NCI-H2227 (cell line): ENCODE measurements around the gene GATA6.
A peak's percentile ranks its signal among the peaks of the same experiment; 100 is the strongest.

Experiments used
- DNase-seq: peaks from one replicate; lab custom pipeline; 2025; ENCODE audit not compliant: unreplicated experiment; lab: John Stamatoyannopoulos, UW

GATA6 gene

DNA sequence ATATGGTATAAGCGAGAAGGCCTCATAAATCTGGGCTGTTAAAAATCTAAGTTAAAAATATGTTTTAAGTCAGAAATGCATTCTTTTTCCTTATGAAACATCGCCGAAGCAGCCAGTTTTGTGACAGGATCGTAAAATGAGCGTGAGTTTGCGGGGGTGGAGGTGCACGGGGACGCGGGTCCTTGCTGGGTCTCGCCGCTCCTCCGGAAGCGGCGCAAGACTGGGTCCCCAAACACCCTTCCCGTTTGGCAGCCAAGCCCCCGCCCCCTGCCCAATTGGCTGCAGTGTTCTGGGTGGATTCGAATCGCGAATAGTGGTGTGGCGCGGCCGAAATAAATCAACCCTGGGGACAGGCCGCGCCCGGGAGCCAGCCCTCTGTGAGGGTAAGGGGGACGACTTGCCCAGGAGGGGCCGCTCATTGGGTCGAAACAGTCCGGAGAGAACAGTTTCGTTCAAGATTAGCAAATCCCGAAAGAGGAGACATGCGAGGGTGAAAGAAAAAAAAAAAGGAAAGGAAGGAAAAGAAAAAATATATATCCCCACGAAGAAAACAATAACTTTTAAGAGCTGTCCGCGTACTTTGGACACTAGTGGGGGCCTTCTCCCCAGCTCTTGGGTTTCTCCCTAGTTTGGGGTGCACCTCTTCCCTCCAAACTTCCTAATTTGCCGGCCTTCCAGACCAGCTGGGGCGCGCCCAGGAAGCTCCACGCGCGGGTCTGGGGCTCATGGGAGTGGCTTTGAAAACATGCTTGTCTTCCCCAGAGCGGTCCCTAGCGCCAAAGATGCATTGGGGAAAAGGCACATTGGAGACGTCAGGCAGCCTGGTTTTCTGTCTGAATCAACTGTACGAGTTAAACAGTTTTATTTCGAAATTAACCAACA, 3.1 kb upstream of the GATA6 start:
- DNase-seq: no peak

DNA sequence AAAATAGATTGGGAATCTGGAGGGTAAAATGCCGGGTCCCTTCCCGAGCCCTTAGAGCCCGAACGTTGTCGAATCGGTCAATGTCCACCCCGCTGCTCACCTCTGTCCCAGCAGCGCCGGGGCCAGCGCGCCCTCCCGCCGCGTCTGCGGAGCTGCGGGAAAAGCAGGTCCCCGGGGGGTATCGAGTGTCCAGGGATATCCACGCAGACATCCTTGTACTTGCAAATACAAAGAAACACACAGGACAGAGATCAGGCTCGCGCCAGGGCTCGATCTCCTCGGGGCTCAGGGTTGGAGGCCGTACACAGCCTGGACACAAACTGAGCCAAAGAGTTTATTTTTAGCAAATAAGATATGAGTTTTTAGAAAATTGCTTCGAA, 2.3 kb upstream of the GATA6 start:
- DNase-seq: no peak

DNA sequence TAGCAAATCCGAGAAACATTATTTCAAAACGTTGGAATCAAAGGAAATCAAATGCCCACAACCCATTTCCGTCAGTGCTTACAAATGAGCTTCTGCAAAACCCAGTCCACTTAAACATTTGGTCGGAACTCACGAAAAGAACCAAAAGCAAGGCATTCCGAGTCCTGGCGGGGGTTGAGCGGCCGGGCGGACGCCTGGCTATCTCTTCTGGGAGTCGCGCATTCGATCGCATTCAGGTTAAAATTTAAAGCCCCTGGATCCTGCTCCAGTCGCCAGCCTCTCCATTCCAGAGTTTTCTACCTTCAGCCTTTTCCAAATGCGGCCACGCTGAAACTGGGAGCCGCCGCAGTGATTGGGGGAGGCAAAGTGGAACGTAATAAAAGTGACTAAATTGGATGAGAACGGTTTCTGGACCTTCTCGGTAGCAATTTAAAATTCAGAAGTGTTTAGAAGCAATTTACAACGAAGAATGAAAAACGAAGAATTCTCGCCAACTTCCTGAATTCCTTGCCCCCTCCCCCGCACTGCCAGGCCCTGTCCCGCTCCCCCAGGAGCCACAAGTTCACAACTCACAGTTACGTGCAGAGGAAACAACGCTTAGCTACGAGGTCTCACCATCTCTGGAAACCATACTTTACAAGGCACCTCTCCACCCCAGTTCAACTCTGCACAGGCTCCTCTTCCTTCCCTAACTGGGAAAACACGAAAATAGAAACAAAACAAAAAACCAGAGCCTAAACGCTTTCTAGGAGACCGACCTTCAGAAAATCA, 1.7 kb upstream of the GATA6 start:
- peak; percentile 15 for DNase-seq

DNA sequence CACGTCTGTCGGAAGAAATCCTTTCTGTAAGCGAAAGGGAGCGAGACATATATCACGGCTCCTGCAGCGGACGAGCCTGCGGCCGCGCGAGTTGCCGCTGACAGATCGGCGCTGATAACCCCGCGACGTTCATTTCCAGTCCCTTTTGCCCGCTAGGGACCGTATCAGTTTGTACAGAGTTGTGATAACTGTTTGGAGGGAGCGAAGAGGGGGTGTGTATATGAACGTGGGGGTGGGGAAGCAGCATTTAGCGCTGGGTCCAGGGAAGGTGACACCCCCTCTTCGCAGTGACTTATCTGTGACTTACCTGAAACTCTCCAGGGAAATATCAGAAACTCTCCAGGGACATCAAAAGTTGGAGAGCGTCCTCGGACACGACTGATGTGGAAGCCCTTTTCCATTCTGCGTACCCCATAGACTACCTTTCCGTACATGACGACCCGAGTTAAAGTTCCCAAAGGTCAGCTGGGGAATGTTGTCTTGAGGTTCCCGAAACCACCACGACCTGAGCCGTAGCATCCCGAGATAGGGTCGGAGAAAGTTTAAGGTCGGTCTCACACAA, 948 bp upstream of the GATA6 start:
- peak; percentile 14 for DNase-seq

DNA sequence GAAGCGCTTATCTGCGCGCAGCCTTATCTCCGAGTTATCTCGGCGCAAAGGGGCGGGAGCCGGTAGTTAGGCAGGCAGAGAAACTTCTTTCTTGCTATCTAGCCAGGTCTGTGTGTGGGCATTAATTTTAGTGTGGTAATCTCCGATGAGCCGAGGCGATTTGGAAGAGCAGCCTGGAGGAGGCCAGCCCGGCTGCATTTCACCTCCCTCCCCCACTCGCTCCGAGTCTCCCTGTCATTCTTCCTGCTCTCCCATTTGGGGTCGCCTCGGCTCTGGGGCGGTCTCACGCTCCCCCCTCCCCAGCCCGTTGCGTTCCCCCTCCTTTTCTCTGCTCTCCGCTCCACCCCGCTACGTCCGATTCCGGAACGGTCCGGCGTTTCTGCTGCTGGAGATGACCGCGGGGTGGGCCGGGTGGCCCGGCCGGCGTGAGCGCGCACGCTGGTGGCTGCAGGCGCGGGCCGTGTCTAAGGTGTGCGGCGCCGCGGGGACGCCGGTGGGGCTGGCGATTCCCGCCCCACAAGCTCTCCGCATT, 566 bp downstream of the GATA6 start:
- peak; percentile 26 for DNase-seq

DNA sequence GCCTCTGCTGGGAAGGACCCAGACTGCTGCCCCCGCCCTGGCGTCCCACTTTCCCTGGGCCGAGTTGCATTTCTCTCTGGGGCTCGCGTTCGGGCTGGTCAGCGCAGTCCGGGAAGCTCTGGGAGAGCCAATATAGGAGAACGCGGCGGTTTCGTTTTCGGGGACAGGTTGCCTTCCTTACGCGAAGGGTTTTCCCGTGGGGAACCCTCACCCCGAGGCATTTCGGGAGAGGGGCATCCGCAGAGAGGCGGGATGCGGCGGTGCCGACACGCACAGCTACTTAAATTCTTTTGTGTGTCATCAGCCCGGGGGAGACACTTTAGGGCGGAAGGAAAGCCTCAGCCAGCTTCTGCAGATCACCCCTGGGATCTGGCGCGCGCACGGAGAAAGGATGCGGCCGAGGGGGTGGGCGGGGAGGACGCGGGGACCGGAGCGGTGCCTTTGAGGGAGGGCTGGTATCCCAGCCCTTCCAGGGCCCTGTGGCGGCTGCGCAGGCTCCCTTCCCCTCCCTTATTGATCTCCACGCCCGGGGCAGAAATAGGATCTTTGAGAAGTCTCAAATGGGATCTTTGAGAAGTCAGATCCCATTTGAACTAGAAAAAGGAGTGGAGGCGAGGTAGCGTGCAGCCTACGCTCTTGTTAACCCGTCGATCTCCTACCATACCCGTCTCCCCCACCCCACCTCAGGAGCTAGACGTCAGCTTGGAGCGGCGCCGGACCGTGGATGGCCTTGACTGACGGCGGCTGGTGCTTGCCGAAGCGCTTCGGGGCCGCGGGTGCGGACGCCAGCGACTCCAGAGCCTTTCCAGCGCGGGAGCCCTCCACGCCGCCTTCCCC, 1.2 kb downstream of the GATA6 start:
- no peak for DNase-seq

DNA sequence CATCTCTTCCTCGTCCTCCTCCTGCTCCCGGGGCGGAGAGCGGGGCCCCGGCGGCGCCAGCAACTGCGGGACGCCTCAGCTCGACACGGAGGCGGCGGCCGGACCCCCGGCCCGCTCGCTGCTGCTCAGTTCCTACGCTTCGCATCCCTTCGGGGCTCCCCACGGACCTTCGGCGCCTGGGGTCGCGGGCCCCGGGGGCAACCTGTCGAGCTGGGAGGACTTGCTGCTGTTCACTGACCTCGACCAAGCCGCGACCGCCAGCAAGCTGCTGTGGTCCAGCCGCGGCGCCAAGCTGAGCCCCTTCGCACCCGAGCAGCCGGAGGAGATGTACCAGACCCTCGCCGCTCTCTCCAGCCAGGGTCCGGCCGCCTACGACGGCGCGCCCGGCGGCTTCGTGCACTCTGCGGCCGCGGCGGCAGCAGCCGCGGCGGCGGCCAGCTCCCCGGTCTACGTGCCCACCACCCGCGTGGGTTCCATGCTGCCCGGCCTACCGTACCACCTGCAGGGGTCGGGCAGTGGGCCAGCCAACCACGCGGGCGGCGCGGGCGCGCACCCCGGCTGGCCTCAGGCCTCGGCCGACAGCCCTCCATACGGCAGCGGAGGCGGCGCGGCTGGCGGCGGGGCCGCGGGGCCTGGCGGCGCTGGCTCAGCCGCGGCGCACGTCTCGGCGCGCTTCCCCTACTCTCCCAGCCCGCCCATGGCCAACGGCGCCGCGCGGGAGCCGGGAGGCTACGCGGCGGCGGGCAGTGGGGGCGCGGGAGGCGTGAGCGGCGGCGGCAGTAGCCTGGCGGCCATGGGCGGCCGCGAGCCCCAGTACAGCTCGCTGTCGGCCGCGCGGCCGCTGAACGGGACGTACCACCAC, 2.1 kb downstream of the GATA6 start:
- peak; percentile 5 for DNase-seq

DNA sequence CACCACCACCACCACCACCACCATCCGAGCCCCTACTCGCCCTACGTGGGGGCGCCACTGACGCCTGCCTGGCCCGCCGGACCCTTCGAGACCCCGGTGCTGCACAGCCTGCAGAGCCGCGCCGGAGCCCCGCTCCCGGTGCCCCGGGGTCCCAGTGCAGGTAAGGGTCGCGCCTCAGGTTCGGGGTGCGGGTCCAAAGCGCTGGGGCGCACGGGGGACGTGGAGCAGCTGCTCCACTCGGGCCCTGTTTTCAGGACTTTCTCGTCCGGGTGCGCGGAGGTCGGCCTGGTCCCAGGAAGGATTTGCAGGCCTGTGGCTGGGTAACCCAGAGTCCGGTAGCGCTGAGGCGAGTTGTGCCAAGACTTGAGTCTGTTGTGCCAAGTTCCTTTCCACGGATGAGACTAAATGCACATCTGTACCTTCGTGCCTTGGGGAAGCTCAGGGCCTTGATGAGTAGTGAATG, 2.8 kb downstream of the GATA6 start:
- no peak for DNase-seq

DNA sequence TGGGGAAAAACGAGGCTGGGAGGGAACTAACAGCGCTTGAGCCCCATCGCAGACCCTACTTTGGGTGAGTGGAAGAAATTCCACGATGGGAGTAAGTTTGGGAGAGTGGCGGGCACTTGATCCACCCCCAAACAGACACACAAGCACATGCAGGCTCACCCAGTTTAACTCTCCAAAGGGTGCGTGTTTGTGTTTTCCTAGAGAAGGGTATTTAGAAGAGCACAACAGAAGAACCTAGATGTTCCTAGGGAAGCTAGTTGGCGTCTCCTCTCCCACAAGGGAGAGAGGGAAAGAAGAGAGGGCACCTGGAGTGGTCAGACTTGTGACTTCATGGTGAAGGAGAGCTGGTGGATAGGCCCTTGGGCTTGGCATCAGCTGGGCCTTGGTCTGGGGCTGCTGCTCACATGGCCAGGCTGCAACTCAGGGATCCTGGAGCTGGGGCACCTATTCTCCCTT, 3.2 kb downstream of the GATA6 start:
- DNase-seq: no peak

DNA sequence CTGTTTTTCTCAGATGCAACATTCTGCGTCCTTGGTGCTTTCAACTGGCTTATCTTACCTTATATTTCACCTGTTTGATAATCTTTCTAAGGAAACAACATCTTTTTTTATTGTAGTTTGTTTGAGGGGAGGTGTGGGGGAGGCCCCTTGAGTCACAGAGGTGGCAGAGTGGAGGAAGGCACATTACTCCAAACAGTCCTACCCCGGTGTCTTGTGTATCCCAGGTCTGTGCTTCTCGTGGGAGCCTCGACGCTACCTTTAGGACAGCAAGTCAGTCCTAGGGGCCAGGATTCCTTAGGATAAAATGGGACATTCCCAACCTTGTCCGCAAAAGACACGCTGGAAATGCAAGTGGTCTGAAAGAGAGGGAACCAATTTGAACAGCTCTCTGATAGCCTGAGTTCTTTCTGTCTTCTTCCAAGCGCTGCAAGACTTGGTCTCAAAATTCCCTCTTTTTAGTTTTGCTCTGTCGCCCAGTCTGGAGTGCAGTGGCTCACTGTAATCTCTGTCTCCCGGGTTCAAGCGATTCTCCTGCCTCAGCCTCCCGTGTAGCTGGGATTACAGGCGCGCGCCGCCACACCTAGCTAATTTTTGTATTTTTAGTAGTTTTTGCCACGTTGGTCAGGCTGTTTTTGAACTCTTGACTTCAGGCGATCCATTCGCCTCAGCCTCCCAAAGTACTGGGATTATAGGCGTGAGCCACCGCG, 4.0 kb downstream of the GATA6 start:
- no peak for DNase-seq

DNA sequence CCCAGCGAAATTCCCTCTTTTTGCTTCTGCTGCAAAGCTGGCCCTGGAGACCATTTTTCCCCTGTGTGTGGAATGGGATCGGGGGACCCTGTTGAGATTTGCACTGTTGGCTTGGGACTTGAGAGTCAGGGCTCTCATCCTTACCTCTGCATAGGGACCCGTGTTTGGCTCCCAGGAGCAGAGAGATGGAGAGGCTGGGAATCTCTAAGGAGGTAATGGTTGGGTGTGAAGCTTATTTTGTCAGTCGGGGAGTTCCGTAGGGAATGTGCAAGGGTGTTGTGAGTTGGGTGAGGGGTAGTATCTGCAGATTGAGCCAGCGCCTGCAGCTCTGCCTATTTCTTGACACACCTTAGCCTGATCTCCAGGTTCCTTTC, 4.5 kb downstream of the GATA6 start:
- no peak for DNase-seq

DNA sequence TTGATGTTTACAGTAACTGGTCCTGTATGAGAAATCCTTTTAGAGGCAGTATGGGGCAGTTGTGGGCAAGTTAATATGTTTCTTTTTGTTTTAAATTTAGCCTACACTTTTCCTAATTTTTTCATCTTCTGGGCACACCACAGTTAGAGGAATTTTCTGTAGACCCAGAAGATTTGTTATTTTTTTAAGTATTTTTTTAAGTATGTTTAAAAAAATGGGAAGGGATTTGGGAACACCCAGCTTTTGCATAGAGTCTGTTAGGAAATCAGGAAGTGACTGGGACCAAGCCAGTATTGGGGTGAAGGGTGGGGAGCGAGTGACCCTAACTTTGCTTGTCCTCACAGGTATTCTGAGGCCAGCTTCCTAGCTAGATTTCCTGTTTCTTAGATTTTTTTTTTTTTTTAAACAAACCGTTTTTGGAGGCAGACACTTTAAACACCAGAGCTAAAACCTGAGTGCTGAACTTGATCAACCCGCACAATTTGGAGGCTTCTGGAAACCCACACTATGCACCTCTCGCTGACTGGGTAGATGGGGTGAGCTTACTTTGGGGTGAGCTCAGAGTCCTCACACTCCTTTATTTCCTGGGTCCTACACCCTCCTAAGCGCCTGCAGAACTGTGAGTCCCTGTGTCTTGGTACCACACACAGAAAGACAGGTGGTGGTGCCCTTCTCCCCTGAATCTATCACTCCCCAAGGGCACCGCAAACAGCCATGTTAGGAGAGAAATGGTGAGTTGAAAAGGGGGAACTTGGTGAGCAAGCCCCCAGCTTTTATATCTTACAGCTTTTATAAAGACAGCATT, 5.2 kb downstream of the GATA6 start:
- no peak for DNase-seq

DNA sequence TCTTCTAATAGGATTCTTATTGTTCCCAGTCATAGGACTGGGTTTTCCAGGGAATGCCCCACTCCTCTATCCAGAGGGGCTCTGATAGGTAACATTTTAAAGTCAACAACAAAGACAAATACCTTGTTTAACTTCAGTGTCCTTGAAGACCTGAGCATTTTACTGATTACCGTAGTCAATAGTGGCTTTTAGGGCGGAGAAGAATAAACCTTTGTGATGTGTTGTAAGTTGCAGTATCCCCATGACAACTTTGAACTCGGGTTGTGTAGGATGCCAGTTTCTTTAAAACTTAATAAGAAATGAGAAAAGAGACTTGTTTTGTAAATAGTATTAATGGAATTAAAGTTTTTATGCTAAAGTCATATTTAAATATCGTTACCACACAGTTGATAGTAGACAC, 6.0 kb downstream of the GATA6 start:
- DNase-seq: no peak

DNA sequence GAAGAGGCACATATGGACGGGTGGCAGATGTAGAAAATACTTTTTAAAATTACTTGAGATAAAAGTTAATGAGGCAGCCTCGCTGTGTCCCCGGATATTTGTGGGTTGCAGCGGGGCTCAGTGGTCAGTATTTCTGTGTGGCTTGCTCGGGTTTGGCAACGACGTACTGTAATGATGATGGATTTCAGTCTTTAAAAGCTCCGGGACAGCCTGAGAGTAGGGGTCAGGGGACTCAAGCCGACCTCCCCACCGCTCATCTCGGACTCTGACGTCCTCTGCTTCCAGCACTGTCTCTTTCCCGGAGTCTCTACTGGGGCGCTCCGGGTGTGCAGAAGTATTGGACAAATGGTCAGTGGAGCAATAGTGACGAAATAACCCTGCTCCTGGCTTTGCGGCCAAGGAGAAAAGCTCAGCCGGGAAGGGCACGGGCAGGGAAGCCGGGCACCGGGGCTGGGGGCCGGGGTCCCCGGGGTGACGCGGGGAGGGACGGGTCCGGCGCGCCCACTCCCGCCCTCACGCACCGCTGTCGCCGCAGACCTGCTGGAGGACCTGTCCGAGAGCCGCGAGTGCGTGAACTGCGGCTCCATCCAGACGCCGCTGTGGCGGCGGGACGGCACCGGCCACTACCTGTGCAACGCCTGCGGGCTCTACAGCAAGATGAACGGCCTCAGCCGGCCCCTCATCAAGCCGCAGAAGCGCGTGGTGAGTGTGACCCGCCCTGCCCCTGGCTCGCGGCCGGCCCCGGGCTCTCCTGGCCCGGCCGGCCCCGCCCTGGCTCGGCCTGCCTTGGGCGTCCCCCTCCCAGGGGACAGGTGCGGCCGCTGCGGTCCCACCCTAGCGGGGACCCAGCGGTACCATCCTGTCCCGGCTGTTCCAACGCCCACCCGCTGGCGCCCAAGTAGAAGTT, 7.3 kb downstream of the GATA6 start:
- no peak for DNase-seq

DNA sequence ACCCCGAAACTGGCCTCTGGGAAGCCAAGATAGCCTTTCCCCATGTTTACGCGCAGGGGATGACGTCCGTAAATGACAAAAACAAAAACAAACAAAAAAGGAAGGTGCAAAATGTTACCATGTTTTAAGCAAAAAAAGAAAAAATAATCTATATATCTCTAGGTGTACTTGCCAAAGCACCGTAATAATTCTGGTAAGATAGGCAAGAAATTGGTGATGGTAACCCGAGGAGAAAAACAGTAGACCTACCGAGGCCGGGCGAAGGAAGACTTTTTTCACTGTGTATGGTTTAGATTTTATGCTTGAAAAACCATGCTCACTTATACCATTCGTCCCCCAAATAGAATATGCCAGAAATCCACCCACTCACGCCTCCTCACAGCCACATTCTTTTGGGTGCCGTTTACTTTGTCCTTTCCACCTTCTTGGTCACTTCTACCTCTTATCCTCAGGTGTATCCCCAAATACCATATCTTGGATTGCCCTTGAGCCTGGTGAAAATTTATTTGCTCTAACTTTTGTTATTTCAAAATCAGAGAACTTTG, 8.0 kb downstream of the GATA6 start:
- no peak for DNase-seq

DNA sequence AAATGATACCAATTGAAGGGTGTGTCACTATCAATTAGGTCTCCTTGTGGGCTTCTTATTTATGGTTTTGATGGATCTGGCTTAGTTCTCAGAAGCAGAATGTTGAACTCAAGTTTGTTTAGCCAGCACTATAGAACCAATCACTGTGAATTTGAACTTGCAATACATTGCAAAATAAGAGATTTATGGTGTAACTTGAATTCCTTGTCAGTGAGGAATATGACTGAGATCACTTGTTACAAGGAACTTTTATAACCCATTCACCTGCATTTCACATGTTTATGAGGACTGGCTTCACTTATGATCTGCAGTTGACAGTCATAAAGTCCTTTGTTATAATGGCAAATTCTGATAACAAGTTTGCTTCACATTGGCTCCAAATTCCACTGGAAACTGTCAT, 9.8 kb downstream of the GATA6 start:
- no peak for DNase-seq

DNA sequence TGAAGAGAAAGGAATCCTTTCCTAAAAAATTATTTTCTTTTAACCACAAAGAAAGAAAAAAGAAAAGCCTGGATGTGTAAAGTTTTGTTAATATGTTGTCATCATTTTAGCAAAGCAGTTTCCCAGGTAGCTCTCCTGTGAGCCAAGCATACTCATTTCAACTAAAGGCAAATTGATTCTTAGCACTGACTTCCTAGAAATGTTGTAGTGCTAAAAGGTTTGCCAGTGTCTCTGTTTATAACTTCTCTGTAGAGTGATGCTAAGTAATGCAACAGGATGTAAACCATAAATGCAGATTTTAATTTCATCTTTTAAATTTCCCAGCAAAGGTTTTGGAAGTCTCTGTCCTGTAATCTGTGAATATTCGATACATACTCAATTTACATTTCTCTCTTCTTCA, 10.2 kb downstream of the GATA6 start:
- DNase-seq: no peak
